Neuronal stem cell (in vitro differentiated cells): ENCODE results near the gene PPL.

Experiments used
- DNase-seq: peaks from one replicate; pipeline ENCODE4 v3.0.0-alpha.2; 2013; ENCODE audit warnings: low spot score
- H2AFZ ChIP-seq: one replicate; pipeline ENCODE4 v1.6.1; 2013; ENCODE audit warnings: mild to moderate bottlenecking, low read length, inconsistent platforms
- H2AK5ac ChIP-seq: 2 replicates; pipeline ENCODE4 v1.6.1; 2013; ENCODE audit warnings: low read depth, mild to moderate bottlenecking, inconsistent platforms, low read length, moderate library complexity, mixed read lengths
- H2BK120ac ChIP-seq: 2 replicates; pipeline ENCODE4 v1.6.1; 2013; ENCODE audit warnings: low read depth, mild to moderate bottlenecking, inconsistent platforms, low read length, moderate library complexity, mixed read lengths
- H2BK12ac ChIP-seq: one replicate; pipeline ENCODE4 v1.6.1; 2013; ENCODE audit warnings: low read length, inconsistent platforms
- H2BK15ac ChIP-seq: 2 replicates; pipeline ENCODE4 v1.6.1; 2013; ENCODE audit warnings: mild to moderate bottlenecking, low read length, inconsistent platforms, mixed read lengths
- H2BK5ac ChIP-seq: one replicate; pipeline ENCODE4 v1.6.1; 2013; ENCODE audit warnings: inconsistent platforms, mild to moderate bottlenecking, low read length, moderate library complexity
- H3K14ac ChIP-seq: one replicate; pipeline ENCODE4 v1.6.1; 2013; ENCODE audit warnings: low read length, inconsistent platforms
- H3K18ac ChIP-seq: 2 replicates; pipeline ENCODE4 v1.6.1; 2013; ENCODE audit warnings: low read length, inconsistent platforms
- H3K23ac ChIP-seq: 2 replicates; pipeline ENCODE4 v1.6.1; 2013; ENCODE audit warnings: low read depth, mild to moderate bottlenecking, mixed read lengths, low read length, inconsistent platforms; ENCODE audit not compliant: poor library complexity
- H3K27ac ChIP-seq: replicated peaks from 3 replicates; pipeline ENCODE4 v1.5.1; 2013; ENCODE audit warnings: low read length, inconsistent platforms
- H3K27me3 ChIP-seq, 3 experiments: 2 replicates each; pipeline ENCODE4 v1.6.1; 2013; ENCODE audit warnings: low read length in 3 of 3, mild to moderate bottlenecking in 2 of 3, inconsistent platforms in 1 of 3, low read depth in 1 of 3, mixed read lengths in 1 of 3, moderate library complexity in 1 of 3; ENCODE audit not compliant: control insufficient read depth in 3 of 3, insufficient read depth in 3 of 3
- H3K36me3 ChIP-seq, 2 donors: replicated peaks in 1 of 2; 2 replicates each; pipeline ENCODE4 v1.6.1; 2013; ENCODE audit warnings: low read length in 2 of 2; ENCODE audit not compliant: control insufficient read depth in 2 of 2, insufficient read depth in 2 of 2
- H3K4ac ChIP-seq: 2 replicates; pipeline ENCODE4 v1.6.1; 2013; ENCODE audit warnings: inconsistent platforms, mild to moderate bottlenecking, low read length, moderate library complexity
- H3K4me1 ChIP-seq, 2 donors: 1 replicate in 1 of 2; 2 replicates in 1 of 2; pipeline ENCODE4 v1.6.1; 2013; ENCODE audit warnings: low read length in 2 of 2, low read depth in 1 of 2; ENCODE audit not compliant: control insufficient read depth in 2 of 2, insufficient read depth in 1 of 2
- H3K4me2 ChIP-seq: one replicate; pipeline ENCODE4 v1.6.1; 2013; ENCODE audit warnings: mild to moderate bottlenecking, low read length, inconsistent platforms; ENCODE audit not compliant: insufficient read depth, poor library complexity, severe bottlenecking
- H3K4me3 ChIP-seq, 2 donors: 2 replicates each; pipeline ENCODE4 v1.5.1; 2013; ENCODE audit warnings: low read length in 2 of 2, mild to moderate bottlenecking in 2 of 2, inconsistent platforms in 1 of 2, moderate library complexity in 1 of 2
- H3K79me1 ChIP-seq: one replicate; pipeline ENCODE4 v1.6.1; 2013; ENCODE audit warnings: low read depth, mild to moderate bottlenecking, inconsistent platforms, low read length, moderate library complexity
- H3K9ac ChIP-seq: one replicate; pipeline ENCODE4 v1.6.1; 2013; ENCODE audit warnings: mild to moderate bottlenecking, low read depth, low read length, inconsistent platforms; ENCODE audit not compliant: poor library complexity
- H3K9me3 ChIP-seq, 2 donors: replicated peaks in 1 of 2; 2 replicates each; pipeline versions ENCODE3 to v1.6.1; 2013; ENCODE audit warnings: low read length in 2 of 2, mild to moderate bottlenecking in 2 of 2, inconsistent platforms in 1 of 2, low read depth in 1 of 2, mixed read lengths in 1 of 2, moderate library complexity in 1 of 2; ENCODE audit not compliant: control insufficient read depth in 2 of 2, insufficient read depth in 1 of 2
- H4K8ac ChIP-seq: one replicate; pipeline ENCODE4 v1.6.1; 2013; ENCODE audit warnings: low read depth, mild to moderate bottlenecking, inconsistent platforms, low read length, moderate library complexity
- H4K91ac ChIP-seq: one replicate; pipeline ENCODE4 v1.6.1; 2013; ENCODE audit warnings: low read length, low read depth, mild to moderate bottlenecking, inconsistent platforms; ENCODE audit not compliant: poor library complexity
- WGBS, 2 donors: extraction: QIAGEN DNeasy Blood & Tissue Kit; methylation state at CpG; one replicate each; pipeline ENCODE4 v1.1.7; 2013; ENCODE audit warnings: missing lambda C conversion rate in 2 of 2, mixed read lengths in 1 of 2; ENCODE audit not compliant: insufficient read length in 2 of 2, insufficient replicate concordance in 1 of 2; ENCODE audit errors: extremely low coverage in 2 of 2; 5-methylcytosine and 5-hydroxymethylcytosine counted together

The PPL gene

DNA sequence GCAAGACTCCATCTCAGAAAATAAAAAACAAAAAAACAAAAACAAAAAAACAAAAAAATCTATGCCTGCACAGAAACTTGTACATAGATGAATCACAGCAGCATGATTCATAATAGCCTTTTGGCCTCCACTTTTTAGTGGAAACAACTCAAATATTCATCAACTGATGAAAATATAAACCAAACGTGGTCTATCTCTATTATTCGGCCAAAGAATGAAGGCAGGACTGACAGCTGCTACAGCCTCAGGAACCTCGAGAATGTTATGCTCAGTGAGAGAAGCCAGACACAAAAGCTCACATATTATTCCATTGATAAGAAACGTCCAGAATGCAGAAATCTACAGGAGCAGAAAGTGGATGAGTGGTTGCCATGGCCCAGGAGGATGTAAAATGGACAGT lies 19.8 kb downstream of the PPL start:
- no peak overlapping the region for H2BK5ac ChIP-seq
- no peaks in the 10 kb centered on the region for H3K79me1 ChIP-seq
- H3K36me3 ChIP-seq, result no peaks in the 10 kb centered on the region
- H2BK12ac ChIP-seq, result no peak overlapping the region
- H3K14ac ChIP-seq, result no peak overlapping the region
- peaks cover 0 to 2% (median 1%) of the 10 kb centered on the region in 3 experiments for H3K27me3 ChIP-seq
- no peak overlapping the region for H3K27ac ChIP-seq
- H3K4me2 ChIP-seq, result no peak overlapping the region
- no peak overlapping the region for H3K18ac ChIP-seq
- H2AK5ac ChIP-seq, result no peak overlapping the region
- H4K8ac ChIP-seq, result no peak overlapping the region
- no peak overlapping the region for H2AFZ ChIP-seq
- DNase-seq, result no peak
- H3K9ac ChIP-seq, result no peak overlapping the region
- no peak overlapping the region for H3K4ac ChIP-seq
- no CpG with 5 or more reads among the region's 4 CpGs for WGBS, 2 donors
- H3K23ac ChIP-seq, result no peak overlapping the region
- H3K4me1 ChIP-seq, result peaks cover 0 to 11% of the 10 kb centered on the region in 2 donors
- H3K9me3 ChIP-seq, result no peaks in the 10 kb centered on the region
- H2BK15ac ChIP-seq, result no peak overlapping the region
- no peak overlapping the region for H4K91ac ChIP-seq
- no peak overlapping the region for H3K4me3 ChIP-seq
- H2BK120ac ChIP-seq, result no peak overlapping the region

DNA sequence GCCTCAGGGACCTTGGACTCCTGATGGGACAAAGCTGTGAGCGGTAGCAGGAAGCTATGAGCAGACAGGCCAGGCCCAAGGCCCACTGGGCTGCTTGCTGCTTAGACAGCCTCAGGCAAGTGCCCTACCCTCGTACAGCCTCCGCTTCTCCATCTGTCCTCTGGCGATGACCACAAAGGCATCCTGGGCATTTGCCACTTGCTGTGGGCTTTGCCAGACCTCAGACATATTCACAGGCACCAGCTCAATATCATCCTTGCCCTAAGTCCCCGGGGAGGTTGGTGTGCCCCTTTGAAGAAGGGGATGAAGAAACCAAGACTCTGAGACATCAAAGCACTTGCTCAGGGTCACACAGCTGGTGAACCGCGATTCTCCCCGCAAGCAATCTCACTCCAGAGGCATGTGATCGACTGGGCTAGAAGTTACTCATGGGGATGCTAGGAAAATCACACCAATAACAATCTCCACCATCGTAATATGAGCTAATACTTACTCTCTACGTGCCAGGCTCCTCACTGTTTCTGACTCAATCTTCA lies 21.7 kb downstream of the PPL start:
- no peak overlapping the region for H4K8ac ChIP-seq
- no peak overlapping the region for H3K18ac ChIP-seq
- H3K36me3 ChIP-seq, result no peaks in the 10 kb centered on the region
- H3K27me3 ChIP-seq, result peaks cover 0 to 2% (median 1%) of the 10 kb centered on the region in 3 experiments
- no peak overlapping the region for H2AFZ ChIP-seq
- H3K4me2 ChIP-seq, result no peak overlapping the region
- H4K91ac ChIP-seq, result no peak overlapping the region
- H3K9ac ChIP-seq, result no peak overlapping the region
- H3K4me1 ChIP-seq, result peaks cover 0 to 11% of the 10 kb centered on the region in 2 donors
- WGBS, 2 donors, result no CpG with 5 or more reads among the region's 11 CpGs
- no peak overlapping the region for H3K4me3 ChIP-seq
- H3K23ac ChIP-seq, result peak overlapping the region; percentile 87
- no peak overlapping the region for H2BK12ac ChIP-seq
- H3K14ac ChIP-seq, result no peak overlapping the region
- H3K27ac ChIP-seq, result no peak overlapping the region
- H3K4ac ChIP-seq, result no peak overlapping the region
- H2BK15ac ChIP-seq, result no peak overlapping the region
- peak overlapping the region; percentile 8 for H2AK5ac ChIP-seq
- no peak overlapping the region for H2BK120ac ChIP-seq
- no peaks in the 10 kb centered on the region for H3K9me3 ChIP-seq
- H3K79me1 ChIP-seq, result no peaks in the 10 kb centered on the region
- no peak for DNase-seq
- no peak overlapping the region for H2BK5ac ChIP-seq

DNA sequence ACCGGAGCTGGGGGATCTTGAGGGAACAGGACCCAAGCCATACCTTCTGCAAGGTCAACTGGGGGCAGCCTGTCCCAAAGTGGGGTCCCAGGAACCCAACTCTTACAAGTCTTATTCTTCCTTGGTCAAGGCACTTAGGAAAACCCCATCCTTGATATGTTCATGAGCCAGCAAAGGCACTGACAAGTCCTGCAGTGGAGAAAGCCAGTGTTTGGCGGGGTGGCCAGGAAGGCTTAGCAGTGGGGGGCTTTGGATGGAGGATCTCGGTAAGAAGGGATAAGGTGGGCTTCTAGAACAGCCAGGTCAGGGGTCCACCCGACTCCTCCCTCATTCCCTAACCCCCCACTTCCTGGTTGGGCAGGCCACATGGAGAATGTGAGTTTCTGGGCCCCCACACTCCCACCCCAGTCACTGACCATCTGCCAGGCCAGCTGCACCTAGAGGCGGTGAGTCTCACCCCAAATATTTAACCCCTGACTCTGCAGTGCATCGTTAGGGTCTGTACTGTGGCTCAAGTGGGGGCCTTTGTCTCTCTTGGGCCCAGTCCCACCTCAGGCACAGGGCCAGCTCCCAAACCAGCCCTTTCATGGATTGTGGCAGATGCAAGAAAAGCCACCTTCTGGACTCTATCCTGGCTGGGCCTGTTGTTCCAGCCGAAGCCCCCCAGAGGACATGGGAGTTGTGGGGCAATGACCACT lies 22.3 kb downstream of the PPL start:
- Histone ChIP-seq H2BK12ac (no peak overlapping the region), H3K36me3 (no peaks in the 10 kb centered on the region), H2AFZ (no peak overlapping the region), H2AK5ac (peak overlapping the region; percentile 71), H2BK5ac (no peak overlapping the region), H3K18ac (no peak overlapping the region), H3K27ac (no peak overlapping the region), H4K8ac (no peak overlapping the region), H3K4me3 (no peak overlapping the region), H3K14ac (peak overlapping the region; percentile 3), H3K27me3 (peaks cover 0 to 2% (median 1%) of the 10 kb centered on the region in 3 experiments), H3K4me2 (no peak overlapping the region), H3K4ac (no peak overlapping the region), H3K79me1 (no peaks in the 10 kb centered on the region), H3K9me3 (no peaks in the 10 kb centered on the region), H3K23ac (peak overlapping the region; percentile 87), H3K9ac (no peak overlapping the region), H4K91ac (no peak overlapping the region), H2BK120ac (no peak overlapping the region), H2BK15ac (no peak overlapping the region), H3K4me1 (peaks cover 0 to 11% of the 10 kb centered on the region in 2 donors)
- no CpG with 5 or more reads among the region's 7 CpGs for WGBS, 2 donors
- DNase-seq, result no peak

DNA sequence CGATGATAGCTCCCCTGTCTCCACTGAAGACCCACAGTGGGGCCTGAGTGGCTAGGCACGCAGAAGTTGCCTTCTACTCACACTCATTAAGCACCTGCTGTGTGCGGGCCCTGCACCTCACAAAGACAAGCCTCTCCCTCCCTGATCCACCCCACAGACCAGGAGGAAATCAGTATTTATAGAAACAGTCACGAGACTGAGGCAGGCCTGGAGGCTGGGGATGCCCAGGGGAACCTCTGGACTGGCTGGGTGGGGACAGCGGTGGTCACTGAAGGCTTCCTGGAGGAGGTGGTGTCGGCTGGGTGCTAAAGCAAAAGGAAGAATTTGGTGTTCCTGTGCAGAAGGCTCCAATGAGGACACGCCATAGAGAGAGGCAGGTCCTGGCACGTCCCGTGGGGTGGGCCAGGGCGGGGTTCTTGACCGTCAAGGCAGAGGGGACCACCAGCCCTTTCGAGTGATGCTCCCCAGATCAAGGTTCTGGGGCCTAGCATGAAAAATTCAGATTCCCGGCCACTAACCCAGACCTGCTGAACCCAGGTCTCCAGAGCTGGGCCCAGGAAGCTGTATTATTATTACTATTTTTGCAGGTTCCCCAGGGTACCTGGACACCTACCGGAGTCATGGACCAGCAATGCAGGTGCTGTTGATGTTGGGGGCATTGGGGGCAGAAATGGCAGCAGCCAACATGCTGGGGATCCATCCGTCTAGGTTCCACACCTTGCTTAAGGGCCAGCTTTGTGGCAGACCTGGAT lies 23.0 kb downstream of the PPL start:
- Histone ChIP-seq H3K4me1 (peaks cover 0 to 11% of the 10 kb centered on the region in 2 donors), H3K14ac (no peak overlapping the region), H4K91ac (no peak overlapping the region), H2BK120ac (no peak overlapping the region), H3K9ac (peak overlapping the region; percentile 21), H3K79me1 (no peaks in the 10 kb centered on the region), H2BK5ac (no peak overlapping the region), H3K36me3 (no peaks in the 10 kb centered on the region), H4K8ac (no peak overlapping the region), H3K27me3 (peaks cover 0 to 1% (median 0%) of the 10 kb centered on the region in 3 experiments), H3K9me3 (no peaks in the 10 kb centered on the region), H3K27ac (no peak overlapping the region), H2BK15ac (no peak overlapping the region), H3K4me2 (no peak overlapping the region), H3K18ac (peak overlapping the region; percentile 50), H2AK5ac (peak overlapping the region; percentile 71), H3K4me3 (no peak overlapping the region), H2AFZ (no peak overlapping the region), H2BK12ac (no peak overlapping the region), H3K4ac (no peak overlapping the region), H3K23ac (no peak overlapping the region)
- WGBS, 2 donors, result no CpG with 5 or more reads among the region's 15 CpGs
- no peak for DNase-seq
